Trophoblast cell (in vitro differentiated cells and primary cell): ENCODE results near the gene DGKB.

Experiments
- DNase-seq, 2 donors: peaks; one replicate each; pipeline ENCODE4 v3.0.0-alpha.2; 2016
- H2AFZ ChIP-seq: 2 replicates; pipeline ENCODE4 v1.6.1; 2013; ENCODE audit warnings: low read length, moderate library complexity, mild to moderate bottlenecking; ENCODE audit not compliant: insufficient read depth, poor library complexity
- H2AK5ac ChIP-seq: 2 replicates; pipeline ENCODE4 v1.6.1; 2013; ENCODE audit warnings: mild to moderate bottlenecking, low read length
- H2BK120ac ChIP-seq: 2 replicates; pipeline ENCODE4 v1.6.1; 2013; ENCODE audit warnings: low read length, mild to moderate bottlenecking, moderate library complexity; ENCODE audit not compliant: insufficient read depth, poor library complexity
- H2BK12ac ChIP-seq: 2 replicates; pipeline ENCODE4 v1.6.1; 2013; ENCODE audit warnings: mild to moderate bottlenecking, low read length, moderate library complexity
- H2BK5ac ChIP-seq: 2 replicates; pipeline ENCODE4 v1.6.1; 2013; ENCODE audit warnings: low read length, low read depth, moderate library complexity, mild to moderate bottlenecking; ENCODE audit not compliant: poor library complexity
- H3K14ac ChIP-seq: 2 replicates; pipeline ENCODE4 v1.6.1; 2013; ENCODE audit warnings: mild to moderate bottlenecking, low read length
- H3K18ac ChIP-seq: 2 replicates; pipeline ENCODE4 v1.6.1; 2013; ENCODE audit warnings: mild to moderate bottlenecking, low read length
- H3K23ac ChIP-seq: 2 replicates; pipeline ENCODE4 v1.6.1; 2013; ENCODE audit warnings: low read length
- H3K27ac ChIP-seq: 2 replicates; pipeline ENCODE4 v1.5.1; 2013; ENCODE audit warnings: low read depth, mild to moderate bottlenecking, inconsistent platforms, low read length, moderate library complexity
- H3K27me3 ChIP-seq: 2 replicates; pipeline ENCODE4 v1.6.1; 2013; ENCODE audit warnings: inconsistent platforms, mild to moderate bottlenecking, low read length, moderate library complexity; ENCODE audit not compliant: insufficient read depth
- H3K36me3 ChIP-seq, 2 experiments: 1 replicate in 1 of 2; 2 replicates in 1 of 2; pipeline ENCODE4 v1.6.1; 2013; ENCODE audit warnings: low read length in 2 of 2, mild to moderate bottlenecking in 2 of 2, moderate library complexity in 1 of 2; ENCODE audit not compliant: insufficient read depth in 2 of 2, control insufficient read depth in 1 of 2
- H3K4ac ChIP-seq: 2 replicates; pipeline ENCODE4 v1.6.1; 2013; ENCODE audit warnings: low read depth, mild to moderate bottlenecking, low read length, moderate library complexity
- H3K4me1 ChIP-seq, 2 experiments: 1 replicate in 1 of 2; 2 replicates in 1 of 2; pipeline ENCODE4 v1.6.1; 2013; ENCODE audit warnings: low read length in 2 of 2, mild to moderate bottlenecking in 2 of 2, moderate library complexity in 1 of 2; ENCODE audit not compliant: insufficient read depth in 2 of 2, control insufficient read depth in 1 of 2
- H3K4me2 ChIP-seq: 2 replicates; pipeline ENCODE4 v1.6.1; 2013; ENCODE audit warnings: inconsistent platforms, mild to moderate bottlenecking, low read length, moderate library complexity
- H3K4me3 ChIP-seq: 2 replicates; pipeline ENCODE4 v1.5.1; 2013; ENCODE audit warnings: mild to moderate bottlenecking, low read depth, low read length, inconsistent platforms
- H3K79me1 ChIP-seq: one replicate; pipeline ENCODE4 v1.6.1; 2013; ENCODE audit warnings: low read length
- H3K79me2 ChIP-seq: 2 replicates; pipeline ENCODE4 v1.6.1; 2013; ENCODE audit warnings: low read length, mild to moderate bottlenecking; ENCODE audit not compliant: control insufficient read depth, insufficient read depth, poor library complexity
- H3K9ac ChIP-seq: 2 replicates; pipeline ENCODE4 v1.6.1; 2013; ENCODE audit warnings: mild to moderate bottlenecking, low read length
- H3K9me3 ChIP-seq: 2 replicates; pipeline ENCODE4 v1.6.1; 2013; ENCODE audit warnings: low read depth, mild to moderate bottlenecking, control low read depth, inconsistent platforms, low read length; ENCODE audit not compliant: insufficient read depth
- H4K12ac ChIP-seq: 2 replicates; pipeline ENCODE4 v1.6.1; 2013; ENCODE audit warnings: low read depth, mild to moderate bottlenecking, low read length, moderate library complexity
- H4K8ac ChIP-seq: 2 replicates; pipeline ENCODE4 v1.6.1; 2013; ENCODE audit warnings: low read depth, mild to moderate bottlenecking, low read length, moderate library complexity
- H4K91ac ChIP-seq: one replicate; pipeline ENCODE4 v1.6.1; 2013; ENCODE audit warnings: low read depth, mild to moderate bottlenecking, low read length, moderate library complexity
- WGBS: extraction: QIAGEN DNeasy Blood & Tissue Kit; methylation state at CpG from one replicate; pipeline ENCODE4 v1.1.7; 2013; ENCODE audit warnings: missing lambda C conversion rate; ENCODE audit not compliant: insufficient read length, insufficient coverage; ENCODE audit errors: extremely low coverage; 5-methylcytosine and 5-hydroxymethylcytosine counted together

The DGKB gene

DNA sequence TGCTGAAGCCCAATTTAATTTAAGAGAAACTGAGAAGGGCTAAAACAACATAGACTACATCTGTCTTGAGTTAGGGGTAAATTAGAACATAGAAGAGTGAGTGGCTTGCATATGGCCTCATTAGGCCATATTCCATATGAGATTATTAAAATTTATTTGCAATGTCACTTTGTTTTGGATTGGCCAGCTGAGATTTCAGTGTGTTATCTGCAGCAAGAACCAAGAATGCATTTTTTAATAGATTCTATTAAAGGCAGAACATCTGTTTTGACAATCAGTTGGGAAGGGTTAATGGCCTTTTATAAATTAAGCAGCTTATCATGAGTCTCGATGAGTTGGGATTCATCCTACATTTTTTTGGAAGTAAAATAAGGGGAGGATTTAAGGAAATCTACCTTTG lies 236.2 kb downstream of the DGKB start:
- no peak overlapping the region for H3K23ac ChIP-seq
- no peak overlapping the region for H3K27ac ChIP-seq
- H2BK120ac ChIP-seq, result no peak overlapping the region
- no peak overlapping the region for H4K8ac ChIP-seq
- no peaks in the 10 kb centered on the region for H3K79me2 ChIP-seq
- H3K4ac ChIP-seq, result no peak overlapping the region
- WGBS, result no CpG with 5 or more reads among the region's 1 CpG
- H3K9ac ChIP-seq, result no peak overlapping the region
- H3K18ac ChIP-seq, result no peak overlapping the region
- no peak overlapping the region for H4K91ac ChIP-seq
- no peak overlapping the region for H2AFZ ChIP-seq
- no peaks in the 10 kb centered on the region for H3K27me3 ChIP-seq
- no peak for DNase-seq
- H3K9me3 ChIP-seq, result no peaks in the 10 kb centered on the region
- H4K12ac ChIP-seq, result no peak overlapping the region
- no peak overlapping the region for H2AK5ac ChIP-seq
- no peak overlapping the region for H3K4me2 ChIP-seq
- no peak overlapping the region for H3K14ac ChIP-seq
- H3K36me3 ChIP-seq, result no peaks in the 10 kb centered on the region
- H3K4me1 ChIP-seq, result no peaks in the 10 kb centered on the region
- no peak overlapping the region for H2BK12ac ChIP-seq
- no peak overlapping the region for H3K4me3 ChIP-seq
- no peak overlapping the region for H2BK5ac ChIP-seq
- no peaks in the 10 kb centered on the region for H3K79me1 ChIP-seq

DNA sequence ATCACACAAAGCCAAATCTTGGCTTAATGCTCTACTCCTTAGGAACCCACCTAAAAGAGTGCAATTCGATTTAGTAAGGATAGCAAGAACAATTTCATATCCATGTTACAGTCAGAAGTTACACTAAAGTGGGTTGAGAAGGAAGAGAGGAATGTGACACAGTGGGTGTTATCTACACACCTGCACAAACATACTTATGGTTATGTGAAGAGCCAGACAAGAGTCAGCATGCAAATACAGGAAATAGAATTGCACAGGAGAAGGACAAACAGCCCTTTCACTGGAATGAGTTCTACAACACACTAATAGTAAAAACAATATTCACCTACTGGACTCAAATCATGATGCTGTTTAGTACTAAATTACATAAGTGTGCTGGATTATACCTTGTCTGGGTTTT lies 262.8 kb downstream of the DGKB start:
- Histone ChIP-seq H3K18ac (no peak overlapping the region), H3K14ac (no peak overlapping the region), H3K4me2 (no peak overlapping the region), H2BK5ac (no peak overlapping the region), H3K36me3 (no peaks in the 10 kb centered on the region), H4K8ac (no peak overlapping the region), H3K23ac (no peak overlapping the region), H4K12ac (no peak overlapping the region), H2BK120ac (no peak overlapping the region), H3K9me3 (peaks cover 5% of the 10 kb centered on the region), H3K4ac (no peak overlapping the region), H4K91ac (no peak overlapping the region), H3K27ac (no peak overlapping the region), H2BK12ac (no peak overlapping the region), H3K27me3 (no peaks in the 10 kb centered on the region), H3K4me3 (no peak overlapping the region), H3K4me1 (no peaks in the 10 kb centered on the region), H3K79me1 (no peaks in the 10 kb centered on the region), H2AK5ac (no peak overlapping the region), H2AFZ (no peak overlapping the region), H3K9ac (no peak overlapping the region), H3K79me2 (no peaks in the 10 kb centered on the region)
- WGBS, result no CpG with 5 or more reads among the region's 1 CpG
- no peak for DNase-seq

DNA sequence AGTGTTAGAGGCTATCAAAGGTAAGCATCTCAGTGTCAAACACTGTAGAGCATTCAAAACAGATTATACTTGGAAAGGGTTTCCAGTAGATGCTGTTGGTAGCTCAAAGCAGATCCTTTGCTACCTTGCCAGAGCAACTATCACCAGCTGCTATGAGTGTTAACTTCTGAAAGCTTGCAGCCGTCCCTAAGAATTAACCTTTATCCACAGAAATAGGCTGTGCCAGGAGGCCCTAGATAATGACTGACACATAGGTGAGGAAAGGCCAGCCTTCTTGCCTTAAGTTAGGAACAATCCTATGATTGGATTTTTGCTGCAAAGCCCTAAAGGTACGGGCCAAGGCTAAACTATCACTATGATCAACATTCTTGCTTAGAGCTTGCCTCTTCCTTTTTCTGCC lies 263.2 kb downstream of the DGKB start:
- H2BK5ac ChIP-seq, result no peak overlapping the region
- H3K27ac ChIP-seq, result no peak overlapping the region
- H3K4me1 ChIP-seq, result no peaks in the 10 kb centered on the region
- H2AFZ ChIP-seq, result no peak overlapping the region
- no peak overlapping the region for H3K4me3 ChIP-seq
- no peaks in the 10 kb centered on the region for H3K79me2 ChIP-seq
- H3K79me1 ChIP-seq, result no peaks in the 10 kb centered on the region
- peak in 1 of 2 donors; percentile 3 for DNase-seq
- no peak overlapping the region for H4K12ac ChIP-seq
- H3K4ac ChIP-seq, result no peak overlapping the region
- H3K14ac ChIP-seq, result no peak overlapping the region
- no peak overlapping the region for H2BK120ac ChIP-seq
- no CpG with 5 or more reads among the region's 2 CpGs for WGBS
- H3K27me3 ChIP-seq, result no peaks in the 10 kb centered on the region
- no peak overlapping the region for H3K4me2 ChIP-seq
- H3K9ac ChIP-seq, result no peak overlapping the region
- no peak overlapping the region for H3K18ac ChIP-seq
- no peak overlapping the region for H2BK12ac ChIP-seq
- no peak overlapping the region for H3K23ac ChIP-seq
- H3K9me3 ChIP-seq, result peaks cover 5% of the 10 kb centered on the region
- no peak overlapping the region for H4K91ac ChIP-seq
- no peak overlapping the region for H2AK5ac ChIP-seq
- H3K36me3 ChIP-seq, result no peaks in the 10 kb centered on the region
- H4K8ac ChIP-seq, result no peak overlapping the region

GRCh38 chr7:14637968-14638367 lies 264.6 kb downstream of the DGKB start:
- Histone ChIP-seq H3K4me3 (no peak overlapping the region), H4K91ac (no peak overlapping the region), H4K8ac (no peak overlapping the region), H4K12ac (no peak overlapping the region), H3K27ac (no peak overlapping the region), H3K9me3 (no peaks in the 10 kb centered on the region), H2AK5ac (no peak overlapping the region), H3K18ac (no peak overlapping the region), H3K27me3 (no peaks in the 10 kb centered on the region), H2AFZ (no peak overlapping the region), H3K14ac (no peak overlapping the region), H3K4me1 (no peaks in the 10 kb centered on the region), H3K79me2 (no peaks in the 10 kb centered on the region), H3K79me1 (no peaks in the 10 kb centered on the region), H3K4me2 (no peak overlapping the region), H3K9ac (no peak overlapping the region), H2BK120ac (no peak overlapping the region), H2BK12ac (no peak overlapping the region), H3K36me3 (no peaks in the 10 kb centered on the region), H2BK5ac (no peak overlapping the region), H3K4ac (no peak overlapping the region), H3K23ac (no peak overlapping the region)
- no CpG with 5 or more reads among the region's 2 CpGs for WGBS
- no peak for DNase-seq
